GM21737 (cell line): ENCODE data around the gene SPSB1.
"Not testable (repeated sequence)": the region's sequence is repeated elsewhere in the genome, so short reads cannot be mapped to it uniquely, and the experiment has no call there.

Source experiments
- ATAC-seq: cut with Tn5 transposase; IDR thresholded peaks from one replicate; pipeline ENCODE4 v1.9.1; 2021; ENCODE audit warnings: mild to moderate bottlenecking, moderate library complexity; ENCODE audit not compliant: unreplicated experiment

The SPSB1 gene

DNA sequence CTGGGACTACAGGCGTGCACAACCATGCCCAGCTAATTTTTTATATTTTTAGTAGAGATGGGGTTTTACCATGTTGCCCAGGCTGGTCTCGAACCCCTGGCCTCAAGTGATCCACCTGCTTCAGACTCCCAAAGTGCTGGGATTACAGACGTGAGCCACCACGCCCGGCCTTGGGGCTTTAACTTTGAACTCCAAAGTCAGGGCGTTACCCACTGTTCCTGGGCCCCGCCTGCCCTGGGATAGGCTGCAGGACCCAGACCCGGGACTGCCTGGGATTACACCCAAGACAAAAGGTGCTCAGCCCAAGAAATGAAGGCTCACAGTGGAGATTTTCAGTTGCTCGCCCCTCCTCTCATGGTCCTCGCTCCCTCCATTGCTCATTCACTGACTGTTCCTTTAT lies 92.7 kb downstream of the SPSB1 start:
- not testable (repeated sequence) for ATAC-seq

DNA sequence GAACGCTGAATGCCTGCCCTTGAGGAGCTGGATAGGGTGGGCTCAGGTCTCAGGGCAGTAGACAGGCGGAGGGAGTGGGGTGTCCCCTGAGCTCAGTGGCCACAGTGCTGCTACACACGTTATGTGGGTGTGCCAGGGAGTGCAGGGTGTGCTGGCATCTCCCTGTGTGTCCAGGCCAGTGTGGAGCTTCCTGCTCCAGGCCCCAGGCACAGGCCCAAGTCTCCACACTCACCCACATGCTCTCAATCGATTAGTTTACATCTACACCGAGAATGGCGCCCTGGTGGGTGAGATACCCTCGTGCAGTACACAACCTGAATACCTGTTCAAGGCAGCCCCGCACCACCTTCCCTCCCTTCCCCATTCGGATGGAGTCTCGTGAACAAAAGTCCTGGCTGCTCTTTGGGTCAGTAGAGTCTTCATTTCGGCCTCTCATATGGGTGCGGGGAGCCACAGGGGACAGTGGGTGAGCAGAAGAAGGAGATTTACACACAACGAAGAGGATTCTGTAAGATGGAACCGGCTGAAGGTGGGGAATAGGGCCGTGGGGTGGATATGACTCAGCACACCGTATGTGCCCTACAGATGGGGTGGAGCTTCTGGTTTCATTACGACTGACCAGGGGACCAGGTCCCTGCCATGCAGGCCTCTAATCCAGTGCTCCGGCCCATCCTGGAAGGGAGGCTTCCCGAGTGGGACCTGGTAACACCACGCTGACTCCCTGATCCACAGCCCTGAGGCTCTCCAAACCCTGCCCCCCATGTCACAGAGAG lies 93.3 kb downstream of the SPSB1 start:
- no peak for ATAC-seq

DNA sequence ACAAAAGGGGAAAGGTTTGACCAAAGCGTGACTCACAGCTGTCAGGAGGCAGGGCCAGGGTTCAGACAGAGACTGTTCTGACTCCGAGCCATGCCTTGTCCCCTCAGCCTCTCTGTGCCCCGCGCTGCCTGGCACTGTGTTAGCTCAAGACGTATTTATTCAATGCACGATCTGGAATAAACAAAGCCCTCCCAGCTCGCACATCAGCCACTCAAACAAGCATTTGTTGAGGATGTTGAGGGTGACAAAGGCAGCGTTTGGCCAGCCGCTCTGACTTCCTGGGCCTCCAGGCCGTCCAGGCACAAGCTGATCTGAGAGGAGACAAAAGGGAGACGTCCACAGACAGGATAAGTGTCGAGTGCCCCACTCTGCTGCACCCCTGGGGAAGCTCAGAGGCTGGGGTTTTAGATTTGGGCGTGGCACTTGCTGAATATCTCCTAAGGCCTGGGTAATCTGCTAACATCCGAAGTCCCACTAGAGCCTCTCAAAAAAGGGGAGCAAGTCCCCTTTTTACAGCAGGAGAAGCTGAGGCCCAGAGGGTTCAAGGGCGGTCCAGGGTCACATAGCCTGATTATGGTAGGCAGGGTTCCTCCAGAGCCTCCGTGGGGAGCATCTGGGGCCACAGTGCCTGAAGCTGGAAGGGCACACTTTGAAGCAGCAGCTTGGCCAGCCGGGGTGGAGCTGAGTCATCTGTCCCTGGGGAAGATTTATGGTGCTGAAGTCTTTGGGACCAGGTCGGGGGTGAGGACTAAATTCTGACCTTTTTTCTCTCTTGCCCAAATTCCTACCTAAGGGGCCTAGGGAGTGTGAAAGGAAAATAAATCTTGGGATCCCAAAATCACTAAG lies 95.9 kb downstream of the SPSB1 start:
- no peak for ATAC-seq

DNA sequence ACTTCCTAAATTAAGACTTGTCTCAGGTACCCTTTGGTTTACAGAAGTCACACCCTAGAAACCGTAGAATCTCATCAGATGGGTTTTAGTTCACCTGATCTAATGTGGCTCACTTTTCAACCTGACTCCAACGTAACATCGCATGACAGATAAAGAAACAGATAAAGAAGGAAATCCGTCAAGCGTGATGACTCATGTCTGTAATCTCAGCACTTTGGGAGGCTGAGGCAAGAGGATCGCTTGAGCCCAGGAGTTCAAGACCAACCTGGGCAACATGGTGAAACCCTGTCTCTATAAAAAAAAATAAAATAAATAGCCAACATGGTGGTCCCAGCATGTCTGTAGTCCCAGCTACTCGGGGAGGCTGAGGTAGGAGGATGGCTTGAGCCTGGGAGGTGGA lies 97.3 kb downstream of the SPSB1 start:
- no peak for ATAC-seq

DNA sequence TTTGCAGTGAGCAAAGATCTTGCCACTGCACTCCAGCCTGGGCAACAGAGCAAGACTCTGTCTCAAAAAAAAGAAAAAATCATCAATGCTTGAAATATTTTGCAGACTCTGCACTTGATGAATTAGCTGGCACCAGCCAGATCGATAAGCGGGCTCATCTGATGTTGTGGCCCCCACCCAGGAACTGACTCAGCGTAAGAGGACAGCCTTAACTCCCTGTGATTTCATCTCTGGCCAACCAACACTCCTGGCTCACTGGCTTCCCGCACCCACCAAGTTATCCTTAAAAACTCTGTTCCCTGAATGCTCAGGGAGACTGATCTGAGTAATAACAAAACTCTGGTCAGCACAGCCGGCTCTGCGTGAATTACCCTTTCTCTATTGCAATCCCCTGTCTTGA lies 98.9 kb downstream of the SPSB1 start:
- no peak for ATAC-seq

DNA sequence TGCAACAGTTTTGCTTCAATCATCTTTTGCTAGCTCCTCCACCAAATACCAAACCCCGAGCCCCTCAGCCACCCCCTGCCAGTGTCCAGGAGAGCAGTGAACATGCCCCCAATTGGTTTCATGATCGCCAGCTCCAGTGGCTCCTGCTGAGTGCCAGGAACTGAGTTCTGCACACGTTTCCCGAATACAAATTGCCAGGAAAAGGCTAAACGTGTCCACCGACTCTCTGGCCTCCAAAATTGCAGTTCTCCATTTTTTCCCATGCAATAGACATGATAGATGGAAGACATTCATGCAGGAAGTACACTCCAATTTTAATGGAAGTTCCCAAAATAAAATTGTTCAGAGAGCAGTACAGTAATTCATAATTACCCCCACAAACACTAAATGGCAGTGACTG lies 101.3 kb downstream of the SPSB1 start:
- ATAC-seq, result no peak

DNA sequence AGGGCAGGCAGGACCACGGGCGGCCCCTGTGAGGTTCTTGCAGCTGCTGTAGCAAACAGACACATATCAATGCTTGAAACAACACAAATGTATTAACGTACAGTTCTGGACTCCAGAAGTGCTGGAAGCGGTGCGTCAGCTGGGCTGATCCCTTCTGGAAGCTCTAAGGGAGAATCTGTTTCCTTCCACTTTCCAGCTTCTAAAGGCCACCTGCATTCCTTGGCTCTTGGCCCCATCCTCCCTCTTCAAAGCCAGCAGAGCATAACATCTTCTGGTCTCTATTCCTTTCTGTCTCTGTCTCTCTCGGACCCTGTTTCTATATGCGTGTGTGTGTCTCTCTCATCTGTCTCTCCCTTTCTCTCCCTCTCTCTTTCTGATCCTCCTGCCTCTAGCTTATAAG lies 102.3 kb downstream of the SPSB1 start:
- no peak for ATAC-seq

DNA sequence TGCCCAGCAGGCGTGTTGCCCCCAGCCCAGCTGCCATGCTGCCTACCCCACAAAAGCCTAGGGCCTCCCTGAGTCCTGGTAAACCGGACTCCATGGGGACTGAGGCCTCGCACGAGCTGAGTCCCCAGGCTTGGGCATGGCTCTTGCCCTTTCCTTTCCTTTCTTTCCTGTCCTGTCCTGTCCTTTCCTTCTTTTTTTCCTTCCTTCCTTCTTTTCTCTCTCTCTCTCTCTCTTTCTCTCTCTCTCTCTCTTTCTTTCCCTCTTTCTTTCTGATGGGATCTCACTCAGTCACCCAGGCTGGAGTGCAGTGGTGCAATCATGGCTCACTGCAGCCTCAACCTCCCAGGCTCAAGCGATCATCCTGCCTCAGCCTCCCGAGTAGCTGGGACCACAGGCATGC lies 104.4 kb downstream of the SPSB1 start:
- ATAC-seq, result no peak

DNA sequence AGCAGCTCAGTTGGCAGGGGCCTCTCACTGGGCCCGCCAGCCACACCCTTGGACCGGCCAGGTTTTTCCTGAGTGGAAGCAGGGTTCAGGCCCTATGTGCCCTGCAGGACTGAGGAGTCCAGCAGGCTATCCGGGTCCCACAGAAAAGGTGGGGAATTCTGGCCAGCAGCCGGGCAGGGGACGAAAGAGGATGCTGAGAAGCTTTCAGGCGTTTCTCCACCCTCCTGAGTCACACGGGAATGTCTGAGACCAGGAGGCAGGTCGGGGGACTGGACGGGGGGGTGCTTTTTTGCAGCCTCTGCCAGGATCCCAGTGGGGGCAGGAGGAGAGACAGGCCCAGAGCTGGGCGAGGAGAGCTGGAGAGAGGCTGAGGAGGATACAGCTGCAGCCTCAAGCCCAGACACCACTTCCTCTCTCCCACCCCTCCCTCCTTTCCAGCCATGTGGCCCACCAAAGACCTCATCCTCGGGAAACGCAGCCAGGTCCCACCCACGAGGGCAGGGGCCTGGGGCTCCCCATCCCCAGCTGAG lies 105.4 kb downstream of the SPSB1 start:
- no peak for ATAC-seq

DNA sequence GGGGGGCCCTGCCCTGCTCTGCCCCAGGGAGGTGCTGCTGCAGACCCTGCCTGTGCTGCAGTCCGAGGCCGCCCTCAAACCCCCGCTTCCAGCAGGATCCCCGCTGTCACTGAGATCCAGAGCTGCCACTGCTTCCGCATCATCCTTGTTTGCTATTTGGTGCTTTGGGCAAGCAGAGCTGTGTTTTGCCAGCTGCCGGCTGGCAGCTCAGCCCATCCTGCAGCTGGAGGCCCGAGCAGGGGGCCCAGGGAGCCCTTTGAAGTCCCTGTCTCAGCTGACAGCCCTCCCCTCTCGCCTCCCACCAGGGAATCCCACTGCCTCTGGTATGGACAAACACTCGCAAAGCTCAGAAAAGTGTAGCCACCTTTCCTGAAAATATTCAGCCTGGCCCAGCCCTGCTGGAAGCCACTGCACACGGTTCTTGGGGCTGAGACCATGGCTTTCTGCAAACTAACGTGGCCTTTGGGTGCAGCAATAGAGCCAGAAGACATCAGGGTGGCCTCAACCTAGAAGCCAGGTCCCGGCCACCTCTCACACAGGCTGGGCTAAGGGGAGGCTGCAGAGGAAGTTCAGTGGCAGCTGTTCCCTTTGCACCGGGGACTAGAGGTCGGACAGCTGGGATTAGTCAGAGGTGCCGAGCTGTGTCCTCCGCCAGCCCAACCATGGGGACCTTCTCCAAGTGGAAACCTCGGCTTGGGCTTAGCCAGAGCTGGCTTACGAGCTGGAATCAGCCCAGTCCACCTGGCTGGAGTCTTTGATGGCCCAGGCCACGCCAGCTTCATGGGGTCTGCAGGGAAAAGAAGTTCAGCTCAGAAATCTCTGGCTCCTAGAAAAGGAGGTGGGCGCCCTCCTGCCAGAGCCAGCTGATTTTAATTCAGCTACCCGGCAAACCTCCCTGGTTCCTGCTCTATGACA lies 107.1 kb downstream of the SPSB1 start:
- ATAC-seq, result no peak

DNA sequence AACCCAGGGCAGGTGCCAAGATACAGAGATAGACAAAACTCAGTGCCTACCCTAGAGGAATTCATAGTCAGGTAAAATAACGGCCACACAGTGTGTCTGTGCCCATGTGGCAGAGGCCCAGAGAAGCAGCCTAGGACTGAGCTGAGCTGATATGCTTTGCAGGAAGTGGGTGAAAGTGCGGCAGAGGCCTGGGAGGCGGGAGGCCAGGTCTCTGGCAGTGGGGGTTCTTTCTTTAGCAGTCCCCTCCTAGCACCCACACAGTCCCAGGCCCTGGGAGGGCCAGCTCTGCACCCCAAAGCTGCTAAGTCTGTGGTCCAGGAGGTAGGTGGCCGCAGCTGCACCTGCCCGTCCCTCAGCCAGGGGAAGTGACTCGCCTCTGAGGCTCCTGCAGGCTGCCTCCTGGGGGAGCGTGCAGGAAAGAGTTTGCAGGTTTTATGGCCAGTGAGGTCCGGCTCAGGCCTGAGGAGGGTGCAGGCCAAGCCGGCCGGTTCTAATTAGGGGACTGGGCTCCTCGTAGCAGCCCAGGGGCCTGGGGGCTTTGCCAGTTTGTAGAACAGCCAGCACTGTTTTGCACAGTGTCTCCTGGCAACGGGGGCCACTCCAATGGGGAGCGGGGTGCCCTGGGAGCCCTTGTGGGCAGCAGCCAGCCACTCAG lies 107.9 kb downstream of the SPSB1 start:
- ATAC-seq, result no peak

DNA sequence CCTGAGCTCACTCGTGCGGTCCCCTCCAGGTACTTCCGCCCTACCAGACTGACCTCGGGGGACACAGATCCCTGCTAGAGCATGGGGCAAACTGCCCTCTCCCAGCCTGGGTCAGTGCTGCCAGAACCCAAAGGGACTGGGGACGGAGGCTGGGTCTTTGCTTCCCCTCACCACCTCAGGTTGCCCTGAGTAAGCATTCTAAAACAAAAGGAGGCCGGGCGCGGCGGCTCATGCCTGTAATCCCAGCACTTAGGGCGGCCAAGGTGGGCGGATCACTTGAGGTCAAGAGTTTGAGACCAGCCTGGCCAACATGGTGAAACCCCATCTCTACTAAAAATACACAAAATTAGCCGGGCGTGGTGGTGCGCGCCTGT lies 108.4 kb downstream of the SPSB1 start:
- no peak for ATAC-seq

DNA sequence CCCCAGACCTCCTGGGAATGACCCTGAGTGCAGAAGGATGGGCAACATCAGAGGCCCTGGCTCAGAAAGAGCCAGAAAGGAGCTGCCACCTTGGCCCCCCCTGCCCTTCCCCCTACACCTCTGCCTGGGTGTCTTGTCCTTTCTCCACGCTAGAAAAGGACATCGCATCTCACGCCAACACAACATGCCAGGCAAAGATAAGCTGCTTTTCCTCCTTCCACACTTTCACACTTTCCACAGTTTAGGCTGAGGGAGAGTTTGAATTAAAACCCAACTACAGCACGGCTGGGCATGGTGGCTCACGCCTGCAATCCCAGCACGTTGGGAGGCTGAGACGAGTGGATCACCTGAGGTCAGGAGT lies 109.5 kb downstream of the SPSB1 start:
- no peak for ATAC-seq

DNA sequence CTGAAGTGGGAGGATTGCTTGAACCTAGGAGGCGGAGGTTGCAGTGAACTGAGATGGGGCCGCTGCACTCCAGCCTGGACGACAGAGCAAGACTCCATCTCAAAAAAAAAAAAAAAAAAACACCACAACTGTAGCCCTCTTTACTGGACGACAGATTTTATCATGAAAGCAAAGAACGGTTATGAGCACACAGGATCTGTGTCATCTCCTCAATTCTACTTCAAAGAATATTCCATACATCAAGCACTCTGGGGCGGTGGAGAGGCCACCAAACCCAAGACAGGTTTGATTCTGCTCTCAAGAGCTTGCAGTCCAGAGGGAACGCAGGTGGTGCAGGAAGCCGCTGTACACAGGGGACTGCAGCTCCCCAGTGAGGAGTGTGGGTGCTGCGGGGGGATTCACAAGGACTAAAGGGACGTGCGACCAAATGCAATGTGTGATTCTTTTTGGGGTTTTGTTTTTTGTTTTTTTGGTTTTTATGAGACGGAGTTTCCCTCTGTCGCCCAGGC lies 110.1 kb downstream of the SPSB1 start:
- ATAC-seq, result no peak

DNA sequence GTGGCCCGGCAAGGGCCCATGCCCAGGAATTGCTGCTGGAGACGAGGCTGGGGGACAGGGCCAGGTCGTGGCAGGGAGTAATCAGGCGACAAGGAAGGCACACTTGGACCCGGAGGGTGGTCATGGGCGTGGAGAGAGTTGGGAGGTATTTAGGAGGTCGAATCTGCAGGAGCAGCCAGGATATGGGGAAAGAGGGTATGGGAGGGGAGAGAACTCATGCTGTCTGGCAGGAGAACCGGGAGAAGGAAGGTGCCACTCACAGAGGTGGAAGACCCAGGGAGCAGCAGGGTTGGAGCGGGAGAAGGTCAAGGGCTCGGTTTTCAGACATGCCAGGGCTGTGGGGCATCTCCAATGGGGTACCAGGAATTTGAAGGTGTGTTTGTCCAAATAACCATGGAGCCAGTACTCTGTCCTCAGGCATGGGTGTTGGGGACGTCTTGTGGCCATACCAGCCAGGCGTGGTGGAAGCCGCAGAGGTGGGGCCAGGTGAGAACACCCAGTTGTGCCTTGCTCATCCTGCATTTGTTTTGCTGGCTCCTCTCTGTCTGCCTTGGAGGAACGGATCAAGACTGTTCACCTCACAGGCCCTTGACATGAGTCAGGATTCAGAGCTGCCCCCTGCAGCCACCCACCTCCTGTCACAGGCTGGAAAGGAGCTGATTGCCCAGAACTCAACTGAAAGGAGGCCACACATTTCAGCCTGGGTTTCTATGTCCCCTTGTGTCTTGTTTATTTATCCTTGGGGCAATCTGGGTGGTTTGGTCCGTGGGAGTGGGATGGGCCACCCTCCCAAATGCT lies 111.6 kb downstream of the SPSB1 start:
- ATAC-seq, result no peak

DNA sequence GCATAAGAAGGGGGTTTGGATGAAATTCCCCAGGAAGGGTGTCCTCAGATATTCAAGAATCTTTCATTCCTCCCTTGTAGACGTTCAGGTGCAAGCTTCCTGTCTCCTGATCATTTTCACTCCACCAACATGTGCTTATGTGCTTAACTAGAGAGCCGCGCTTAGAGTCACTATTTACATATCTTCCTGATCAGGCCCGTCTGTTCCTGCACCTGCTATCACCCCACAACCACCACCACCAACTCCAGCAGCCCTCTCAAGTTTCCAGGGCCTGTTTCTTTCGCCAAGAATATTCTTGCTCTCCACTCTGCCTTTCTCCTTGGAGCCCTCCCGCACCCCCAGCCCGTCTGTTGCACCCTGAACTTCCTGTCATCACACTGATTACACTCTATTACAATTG lies 113.4 kb downstream of the SPSB1 start:
- ATAC-seq, result no peak

DNA sequence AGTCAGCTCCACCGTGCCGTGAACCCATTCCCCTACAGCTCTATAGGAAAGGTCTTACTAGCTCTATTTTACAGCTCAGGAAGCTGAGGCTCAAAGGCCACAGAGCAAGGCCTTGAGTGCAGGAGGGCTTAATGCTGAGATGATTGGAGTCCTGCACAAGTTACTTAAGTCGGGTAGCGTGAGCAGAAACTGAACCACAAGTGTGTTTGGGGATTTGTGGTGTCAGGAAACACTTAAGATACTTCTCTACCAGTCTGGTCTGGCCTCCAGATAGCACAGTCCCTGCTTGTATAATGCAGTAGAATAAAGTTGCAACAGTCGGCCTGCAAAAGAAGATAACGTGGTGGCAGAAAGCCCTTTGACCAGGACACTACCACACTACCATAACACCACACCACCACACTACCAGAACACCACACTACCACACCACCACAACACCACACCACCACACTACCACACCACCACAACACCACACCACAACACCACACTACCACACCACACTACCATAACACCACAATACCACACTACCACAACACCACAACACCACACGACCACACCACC lies 118.1 kb downstream of the SPSB1 start:
- no peak for ATAC-seq

DNA sequence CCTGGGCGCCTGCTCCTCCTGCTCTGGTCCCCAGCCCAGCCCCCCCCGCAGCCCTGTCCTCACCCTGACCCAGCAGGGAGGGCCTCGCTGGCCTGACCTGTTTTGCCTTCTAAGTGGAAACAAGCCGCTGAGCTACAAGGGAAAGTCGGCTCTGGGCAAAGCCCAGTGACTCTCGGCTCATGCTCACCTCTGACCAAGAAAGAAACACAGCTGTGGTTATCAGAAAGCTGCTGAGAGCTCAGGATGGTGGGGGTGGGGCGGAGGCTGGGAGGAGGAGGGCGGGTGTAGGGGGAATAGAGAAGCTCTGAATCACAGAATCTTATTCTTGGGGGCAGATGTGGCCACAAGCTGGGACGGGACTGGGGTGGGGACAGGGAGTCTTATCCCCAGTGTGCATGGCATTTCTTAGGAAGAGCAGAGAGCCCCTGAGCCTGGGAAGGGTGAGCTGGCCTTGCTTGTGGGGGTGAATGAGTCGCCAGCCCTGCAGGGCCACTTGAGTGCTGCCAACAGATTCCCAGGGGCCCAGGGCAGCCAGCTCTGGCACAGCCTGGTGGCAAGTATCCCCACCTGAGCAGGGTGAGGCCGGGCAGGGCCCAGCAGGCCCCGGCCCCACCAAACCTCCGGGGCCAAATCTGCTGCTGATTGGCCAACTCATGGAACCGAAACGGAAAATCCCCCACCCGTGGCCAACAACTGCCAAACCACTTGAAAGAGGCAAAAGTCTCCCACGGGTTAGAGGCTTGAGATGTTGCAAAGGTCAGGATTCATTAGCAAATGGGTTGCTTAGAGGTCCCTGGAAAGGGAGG lies 120.6 kb downstream of the SPSB1 start:
- ATAC-seq, result peak; percentile 53

DNA sequence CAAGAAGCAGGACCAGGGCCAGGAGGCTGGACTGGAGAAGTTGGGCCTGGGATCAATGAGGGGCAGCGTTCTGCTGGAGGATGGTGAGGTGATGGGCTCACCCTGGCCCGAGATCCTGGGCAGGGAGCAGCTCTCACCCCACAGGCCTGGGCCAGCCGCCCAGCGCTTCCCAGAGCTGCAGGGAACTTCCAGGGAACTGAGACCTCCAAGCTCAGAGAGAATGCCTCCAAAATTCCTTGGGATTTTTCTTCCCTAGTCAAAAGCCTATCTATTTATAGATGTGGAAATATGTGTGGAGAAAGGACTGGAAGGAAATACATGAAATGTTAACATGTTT lies 121.2 kb downstream of the SPSB1 start:
- no peak for ATAC-seq
